Keratinocyte (primary cell): Measurements from ENCODE around the gene DECR2. TPM values are rescaled to one million over a fixed set of nuclear protein-coding genes. Genes with fewer than 3 reads are reported as not detected.

Experiments used
- DNase-seq: peaks from one replicate; pipeline ENCODE4 v3.0.0-alpha.2; 2011; ENCODE audit warnings: low read depth, missing footprints, low spot score
- FAIRE-seq: peaks from 2 replicates; lab custom pipeline; 2011; peaks lifted over from hg19 to GRCh38; lab: Jason Lieb, UNC
- H2AFZ ChIP-seq: 2 replicates; pipeline ENCODE4 v1.6.0; 2012; ENCODE audit warnings: low read length, control low read depth, inconsistent platforms; ENCODE audit not compliant: control insufficient read depth
- H3K27ac ChIP-seq: 2 replicates; pipeline ENCODE4 v1.5.1; 2011; ENCODE audit warnings: low read length; ENCODE audit not compliant: control insufficient read depth, insufficient read depth
- H3K27me3 ChIP-seq: 3 replicates; pipeline ENCODE4 v1.6.0; 2011; ENCODE audit warnings: low read length; ENCODE audit not compliant: control insufficient read depth, insufficient read depth; ENCODE audit errors: extremely low read depth
- H3K36me3 ChIP-seq, 2 experiments: 2 replicates in 1 of 2; 3 replicates in 1 of 2; pipeline ENCODE4 v1.5.1; 2011; ENCODE audit warnings: low read length in 2 of 2, mild to moderate bottlenecking in 1 of 2; ENCODE audit not compliant: control insufficient read depth in 2 of 2, insufficient read depth in 2 of 2; ENCODE audit errors: extremely low read depth in 1 of 2
- H3K4me1 ChIP-seq: 3 replicates; pipeline ENCODE4 v1.5.1; 2011; ENCODE audit warnings: low read length; ENCODE audit not compliant: control insufficient read depth, insufficient read depth; ENCODE audit errors: extremely low read depth
- H3K4me2 ChIP-seq: 3 replicates; pipeline ENCODE4 v1.6.0; 2011; ENCODE audit warnings: low read depth, low read length; ENCODE audit not compliant: control insufficient read depth, insufficient read depth; ENCODE audit errors: extremely low read depth
- H3K4me3 ChIP-seq, 3 experiments: fragments of 200-600 bp in 1 of 3; sonication (generic) in 1 of 3; 2 replicates in 2 of 3; 3 replicates in 1 of 3; pipeline ENCODE4 v1.5.1; 2011 to 2016; ENCODE audit warnings: low read length in 3 of 3, mild to moderate bottlenecking in 3 of 3, control low read depth in 2 of 3, inconsistent platforms in 1 of 3, low read depth in 1 of 3, mixed read lengths in 1 of 3, mixed run types in 1 of 3, moderate library complexity in 1 of 3; ENCODE audit not compliant: control insufficient read depth in 2 of 3, insufficient read depth in 2 of 3; ENCODE audit errors: extremely low read depth in 1 of 3
- H3K79me2 ChIP-seq: 2 replicates; pipeline ENCODE4 v1.6.0; 2012; ENCODE audit warnings: low read length; ENCODE audit not compliant: control insufficient read depth, insufficient read depth
- H3K9ac ChIP-seq: 3 replicates; pipeline ENCODE4 v1.6.0; 2011; ENCODE audit warnings: low read length; ENCODE audit not compliant: control insufficient read depth, insufficient read depth; ENCODE audit errors: extremely low read depth
- H3K9me1 ChIP-seq: 3 replicates; pipeline ENCODE4 v1.6.0; 2011; ENCODE audit warnings: low read length; ENCODE audit not compliant: control insufficient read depth, insufficient read depth; ENCODE audit errors: extremely low read depth
- H3K9me3 ChIP-seq: 2 replicates; pipeline ENCODE4 v1.5.1; 2012; ENCODE audit warnings: low read depth, low read length; ENCODE audit not compliant: control insufficient read depth
- H4K20me1 ChIP-seq: 3 replicates; pipeline ENCODE4 v1.6.0; 2011; ENCODE audit warnings: low read length; ENCODE audit not compliant: control insufficient read depth, insufficient read depth; ENCODE audit errors: extremely low read depth
- CTCF ChIP-seq, 3 experiments: IDR thresholded peaks in 1 of 3; conservative IDR thresholded peaks in 1 of 3; optimal IDR thresholded peaks in 1 of 3; 2 replicates in 2 of 3; 3 replicates in 1 of 3; pipeline versions ENCODE3 to v1.5.1; 2011; ENCODE audit warnings: low read length in 3 of 3, mild to moderate bottlenecking in 3 of 3, moderate library complexity in 2 of 3, control low read depth in 1 of 3, inconsistent platforms in 1 of 3; ENCODE audit not compliant: insufficient read depth in 2 of 3; ENCODE audit errors: extremely low read depth in 1 of 3
- EZH2 ChIP-seq: IDR thresholded peaks from one replicate; pipeline ENCODE4 v1.6.1; 2012; ENCODE audit warnings: inconsistent platforms, mild to moderate bottlenecking, low read length, moderate library complexity
- dilution Hi-C: fragments of 300-500 bp; cut with MboI; formaldehyde crosslinking; loops from one replicate; pipeline ENCODE4 v1.7.0; 2020; ENCODE audit warnings: low sequenced_read_pairs; ENCODE audit not compliant: extremely low pct_ligation_motif_present
- polyA plus RNA-seq, 5 experiments: library from polyadenylated mRNA; depleted of rRNA in 3 of 5; stranded (reverse) in 3 of 5; stranded (forward) in 1 of 5; unstranded in 1 of 5; fragments of >200 nt; gene quantifications; 1 replicate in 1 of 5; 2 replicates in 3 of 5; 3 replicates in 1 of 5; pipeline versions ENCODE4 v1.2.1 to v1.2.3, GENCODE V29; 2011 to 2012; ENCODE audit warnings: missing spikeins in 2 of 5, low read depth in 1 of 5, low replicate concordance in 1 of 5

Gene DECR2
- polyA plus RNA-seq, 1 donor (not counting 4 experiments of a cell fraction or from before 2014, with no cell fraction given), result 14.2 TPM

GRCh38 chr16:392450-393030 lies 9.1 kb upstream of the DECR2 start:
- FAIRE-seq (no peak), DNase-seq (no peak)
- Histone ChIP-seq H4K20me1 (no peaks in the 10 kb centered on the region), H3K4me2 (no peak overlapping the region), H3K9me1 (no peaks in the 10 kb centered on the region), H3K27ac (no peak overlapping the region), H2AFZ (no peak overlapping the region), H3K9ac (no peak overlapping the region), H3K4me3 (no peak overlapping the region), H3K27me3 (no peaks in the 10 kb centered on the region), H3K4me1 (no peaks in the 10 kb centered on the region), H3K36me3 (no peaks in the 10 kb centered on the region), H3K9me3 (peaks cover 5% of the 10 kb centered on the region), H3K79me2 (no peaks in the 10 kb centered on the region)
- TF ChIP-seq CTCF (optimal IDR thresholded peaks at IDR 0.05 in 1 of 3, IDR thresholded peaks at IDR 0.05 in 1 of 3, conservative IDR thresholded peaks at IDR 0.05 in 1 of 3; ENCODE audit: extremely low read depth in 1 of 3, insufficient read depth in 2 of 3, low read length in 3 of 3), result no peak
- TF ChIP-seq EZH2, result no peak
- dilution Hi-C loops, result no loop called here

GRCh38 chr16:396199-396598 lies 5.5 kb upstream of the DECR2 start:
- H3K36me3 ChIP-seq, result peaks cover 2 to 7% of the 10 kb centered on the region in 2 experiments
- H3K27me3 ChIP-seq, result no peaks in the 10 kb centered on the region

More at GRCh38 chr16:396199-396598, 5.5 kb upstream of the DECR2 start:
- Histone ChIP-seq H3K4me3 (no peak overlapping the region), H3K4me1 (peaks cover 7% of the 10 kb centered on the region), H3K9ac (no peak overlapping the region), H3K27ac (no peak overlapping the region), H3K79me2 (no peaks in the 10 kb centered on the region), H3K4me2 (no peak overlapping the region), H3K9me3 (peaks cover 5% of the 10 kb centered on the region), H4K20me1 (no peaks in the 10 kb centered on the region), H2AFZ (no peak overlapping the region), H3K9me1 (no peaks in the 10 kb centered on the region)
- dilution Hi-C loops, result no loop called here
- no peak for DNase-seq
- TF ChIP-seq EZH2 (no peak), CTCF (optimal IDR thresholded peaks at IDR 0.05 in 1 of 3, IDR thresholded peaks at IDR 0.05 in 1 of 3, conservative IDR thresholded peaks at IDR 0.05 in 1 of 3; ENCODE audit: extremely low read depth in 1 of 3, insufficient read depth in 2 of 3, low read length in 3 of 3) (no peak)
- FAIRE-seq, result no peak
